ENCODE data around the gene PIN4. TPM values are rescaled to one million over a fixed set of nuclear protein-coding genes. Genes with fewer than 3 reads are reported as not detected.

PIN4 gene
- 28.0 TPM for polyA plus RNA-seq (2013, experiment 1 of 2)
- 28.9 TPM for polyA plus RNA-seq (2013, experiment 2 of 2)

DNA sequence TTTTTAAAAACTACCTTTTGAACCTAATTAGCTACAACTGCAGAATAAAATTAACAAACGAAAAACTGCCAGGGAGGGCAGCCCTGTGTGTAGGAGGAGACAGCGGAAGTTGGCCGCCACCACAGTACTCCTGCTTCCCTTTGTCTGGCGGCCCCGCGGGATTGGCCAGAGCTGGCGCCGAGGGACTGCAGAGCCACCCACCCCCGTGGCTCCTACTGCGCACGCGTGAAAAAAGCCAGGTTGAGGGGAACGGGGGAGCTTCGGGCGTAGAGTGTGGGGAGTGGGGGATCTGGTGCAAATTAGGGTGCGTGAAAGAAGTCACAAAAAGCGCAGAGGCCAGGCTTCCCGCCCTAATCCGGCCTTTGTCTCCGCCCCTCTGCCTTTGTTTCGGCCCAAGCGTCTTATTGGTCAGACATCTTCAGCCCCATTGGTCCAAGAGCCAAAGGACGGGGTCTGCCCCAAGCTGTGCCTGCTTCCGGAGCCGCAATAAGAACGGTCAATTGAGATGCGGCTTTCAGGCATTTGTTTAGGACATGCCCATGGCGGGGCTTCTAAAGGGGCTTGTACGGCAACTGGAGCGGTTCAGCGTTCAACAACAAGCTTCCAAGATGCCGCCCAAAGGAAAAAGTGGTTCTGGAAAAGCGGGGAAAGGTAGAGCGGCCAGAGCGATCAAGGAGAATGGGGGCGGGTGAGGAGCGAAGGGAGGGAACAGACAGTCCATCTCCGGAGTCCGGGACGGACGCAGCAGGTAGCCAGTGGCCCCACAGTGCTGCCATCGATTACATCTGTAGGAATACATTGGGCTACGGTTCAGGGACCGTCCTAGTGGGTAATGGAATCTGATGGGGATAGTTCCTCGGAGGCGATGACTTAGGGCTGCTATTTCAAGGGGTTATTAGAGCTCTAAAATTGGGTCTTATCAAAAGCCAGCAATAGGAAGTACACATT, at the start of gene PIN4:
PIN4 (plus strand) TSS at position 580 of the 948 bp plus-strand sequence; CDS start at position 609, 29 bp downstream.
- Histone ChIP-seq H3K56ac (ENCODE audit: low read length) (peak within 1 kb of the TSS; percentile 95), H3K27ac (ENCODE audit: low read depth, low read length) (peak within 1 kb of the TSS; percentile 87), H3K79me1 (ENCODE audit: low read length) (peaks cover 3% of the 10 kb centered on the region), H3K9ac (ENCODE audit: low read length) (peak within 1 kb of the TSS; percentile 91), H3K4me3 (ENCODE audit: low read length) (peak within 1 kb of the TSS; percentile 94), H2AK5ac (ENCODE audit: low read length) (peak within 1 kb of the TSS; percentile 18), H4K5ac (ENCODE audit: low read length) (no peak within 1 kb of the TSS), H3K4me1 (ENCODE audit: control insufficient read depth, low read depth, low read length) (peaks cover 2% of the 10 kb centered on the region), H3K18ac (ENCODE audit: low read length) (peak within 1 kb of the TSS; percentile 64), H3K27me3 (ENCODE audit: insufficient read depth, low read length, poor library complexity) (no peaks in the 10 kb centered on the region), H3K79me2 (ENCODE audit: control insufficient read depth, insufficient read depth, low read length) (peaks cover 9% of the 10 kb centered on the region), H2BK5ac (ENCODE audit: low read length) (no peak within 1 kb of the TSS), H2BK15ac (replicated peaks; ENCODE audit: low read depth) (no peak within 1 kb of the TSS), H3K4ac (ENCODE audit: low read depth, low read length) (no peak within 1 kb of the TSS), H3K23ac (ENCODE audit: low read length) (no peak within 1 kb of the TSS), H3K36me3 (ENCODE audit: control insufficient read depth, insufficient read depth, low read length) (no peaks in the 10 kb centered on the region), H3K4me2 (ENCODE audit: low read length) (peak within 1 kb of the TSS; percentile 54), H4K8ac (ENCODE audit: low read depth, low read length) (peak within 1 kb of the TSS; percentile 90), H2BK120ac (ENCODE audit: low read depth, low read length) (no peak within 1 kb of the TSS)
- WGBS (ENCODE audit: extremely low coverage, insufficient coverage, low lambda C conversion rate) = no CpG with 5 or more reads among the region's 46 CpGs
- DNase-seq = peak; percentile 99

DNA sequence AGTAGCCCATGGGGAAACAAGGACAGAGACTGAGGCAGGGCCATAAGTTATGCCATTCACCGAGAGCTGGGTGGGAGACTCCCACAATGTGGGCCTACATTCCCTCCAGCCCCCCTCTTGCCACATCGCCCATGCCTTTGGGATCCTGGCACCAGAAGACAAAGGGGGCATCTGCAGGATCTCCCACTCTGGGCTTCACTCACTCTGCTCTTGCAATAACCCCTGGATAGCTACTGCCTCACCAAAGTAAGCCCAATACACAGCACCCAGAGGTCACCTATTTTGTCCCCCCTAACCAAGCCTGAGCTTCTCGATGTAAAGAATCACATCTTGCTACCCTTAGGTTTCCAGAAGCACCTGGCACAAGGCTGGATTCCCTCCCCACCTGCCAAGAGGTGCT, 49.1 kb upstream of the PIN4 start:
- H3K4me3 ChIP-seq (ENCODE audit: low read length) = no peak overlapping the region
- no peak overlapping the region for H2AK5ac ChIP-seq (ENCODE audit: low read length)
- WGBS (ENCODE audit: extremely low coverage, insufficient coverage, low lambda C conversion rate) = no CpG with 5 or more reads among the region's 3 CpGs
- H3K4me1 ChIP-seq (ENCODE audit: control insufficient read depth, low read depth, low read length) = no peaks in the 10 kb centered on the region
- no peak overlapping the region for H4K5ac ChIP-seq (ENCODE audit: low read length)
- H4K8ac ChIP-seq (ENCODE audit: low read depth, low read length) = no peak overlapping the region
- H3K9ac ChIP-seq (ENCODE audit: low read length) = no peak overlapping the region
- no peak for DNase-seq
- no peaks in the 10 kb centered on the region for H3K79me2 ChIP-seq (ENCODE audit: control insufficient read depth, insufficient read depth, low read length)
- no peak overlapping the region for H3K23ac ChIP-seq (ENCODE audit: low read length)
- no peak overlapping the region for H2BK120ac ChIP-seq (ENCODE audit: low read depth, low read length)
- no peak overlapping the region for H3K18ac ChIP-seq (ENCODE audit: low read length)
- H3K36me3 ChIP-seq (ENCODE audit: control insufficient read depth, insufficient read depth, low read length) = no peaks in the 10 kb centered on the region
- no peaks in the 10 kb centered on the region for H3K27me3 ChIP-seq (ENCODE audit: insufficient read depth, low read length, poor library complexity)
- no peak overlapping the region for H3K27ac ChIP-seq (ENCODE audit: low read depth, low read length)
- no peak overlapping the region for H2BK15ac ChIP-seq (replicated peaks; ENCODE audit: low read depth)
- H3K79me1 ChIP-seq (ENCODE audit: low read length) = no peaks in the 10 kb centered on the region
- H3K4ac ChIP-seq (ENCODE audit: low read depth, low read length) = no peak overlapping the region
- H2BK5ac ChIP-seq (ENCODE audit: low read length) = no peak overlapping the region
- H3K4me2 ChIP-seq (ENCODE audit: low read length) = no peak overlapping the region
- H3K56ac ChIP-seq (ENCODE audit: low read length) = no peak overlapping the region

DNA sequence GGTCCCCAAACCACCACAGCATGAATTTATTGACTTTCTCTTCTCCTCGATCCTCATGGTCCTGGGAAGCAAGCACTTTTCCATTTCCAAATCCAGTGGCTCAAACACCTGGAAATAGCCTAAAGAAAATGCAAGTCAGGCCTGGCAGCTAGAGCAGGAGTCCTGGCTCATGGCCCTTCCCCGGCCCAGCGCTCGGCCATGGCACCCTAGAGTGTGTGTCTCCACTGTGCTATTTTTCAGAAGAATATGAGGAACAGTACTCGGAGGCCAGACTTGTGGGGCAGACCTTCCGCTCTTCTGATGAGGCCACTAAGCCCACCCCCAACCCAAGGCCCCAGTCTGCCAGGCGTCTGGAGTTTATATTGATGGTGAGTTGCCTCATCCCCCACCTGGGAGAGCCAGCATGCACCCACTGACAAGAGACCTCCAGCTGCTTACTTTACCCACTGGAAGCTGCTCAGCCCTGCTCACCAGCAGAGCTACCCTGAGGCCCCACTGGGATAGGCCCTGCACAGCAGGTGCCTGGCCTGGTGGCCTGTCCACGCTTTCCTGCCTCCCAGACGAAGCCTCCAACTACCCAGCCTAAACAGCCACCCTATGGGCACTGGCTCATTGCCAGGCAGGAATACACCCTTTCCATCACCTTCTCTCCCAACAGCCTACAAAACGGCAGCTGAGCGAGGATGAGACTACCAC, 47.6 kb upstream of the PIN4 start:
- Histone ChIP-seq H2BK5ac (ENCODE audit: low read length) (no peak overlapping the region), H3K36me3 (ENCODE audit: control insufficient read depth, insufficient read depth, low read length) (no peaks in the 10 kb centered on the region), H3K9ac (ENCODE audit: low read length) (no peak overlapping the region), H3K4ac (ENCODE audit: low read depth, low read length) (no peak overlapping the region), H3K79me2 (ENCODE audit: control insufficient read depth, insufficient read depth, low read length) (no peaks in the 10 kb centered on the region), H3K79me1 (ENCODE audit: low read length) (no peaks in the 10 kb centered on the region), H3K18ac (ENCODE audit: low read length) (no peak overlapping the region), H3K27ac (ENCODE audit: low read depth, low read length) (no peak overlapping the region), H3K4me2 (ENCODE audit: low read length) (no peak overlapping the region), H3K4me3 (ENCODE audit: low read length) (no peak overlapping the region), H3K27me3 (ENCODE audit: insufficient read depth, low read length, poor library complexity) (no peaks in the 10 kb centered on the region), H2BK15ac (replicated peaks; ENCODE audit: low read depth) (no peak overlapping the region), H4K5ac (ENCODE audit: low read length) (no peak overlapping the region), H3K23ac (ENCODE audit: low read length) (no peak overlapping the region), H4K8ac (ENCODE audit: low read depth, low read length) (no peak overlapping the region), H3K4me1 (ENCODE audit: control insufficient read depth, low read depth, low read length) (no peaks in the 10 kb centered on the region), H2AK5ac (ENCODE audit: low read length) (no peak overlapping the region), H2BK120ac (ENCODE audit: low read depth, low read length) (no peak overlapping the region), H3K56ac (ENCODE audit: low read length) (no peak overlapping the region)
- no CpG with 5 or more reads among the region's 11 CpGs for WGBS (ENCODE audit: extremely low coverage, insufficient coverage, low lambda C conversion rate)
- no peak for DNase-seq

GRCh38 chrX:72137846-72138495, 43.6 kb upstream of the PIN4 start:
- no CpG with 5 or more reads among the region's 9 CpGs for WGBS (ENCODE audit: extremely low coverage, insufficient coverage, low lambda C conversion rate)
- Histone ChIP-seq H3K27me3 (ENCODE audit: insufficient read depth, low read length, poor library complexity) (no peaks in the 10 kb centered on the region), H3K27ac (ENCODE audit: low read depth, low read length) (no peak overlapping the region), H3K4ac (ENCODE audit: low read depth, low read length) (no peak overlapping the region), H3K79me1 (ENCODE audit: low read length) (no peaks in the 10 kb centered on the region), H3K23ac (ENCODE audit: low read length) (no peak overlapping the region), H3K18ac (ENCODE audit: low read length) (no peak overlapping the region), H2BK15ac (replicated peaks; ENCODE audit: low read depth) (no peak overlapping the region), H3K4me2 (ENCODE audit: low read length) (no peak overlapping the region), H2AK5ac (ENCODE audit: low read length) (no peak overlapping the region), H3K56ac (ENCODE audit: low read length) (no peak overlapping the region), H3K9ac (ENCODE audit: low read length) (no peak overlapping the region), H4K8ac (ENCODE audit: low read depth, low read length) (no peak overlapping the region), H2BK5ac (ENCODE audit: low read length) (no peak overlapping the region), H3K4me1 (ENCODE audit: control insufficient read depth, low read depth, low read length) (no peaks in the 10 kb centered on the region), H2BK120ac (ENCODE audit: low read depth, low read length) (no peak overlapping the region), H3K36me3 (ENCODE audit: control insufficient read depth, insufficient read depth, low read length) (no peaks in the 10 kb centered on the region), H3K4me3 (ENCODE audit: low read length) (no peak overlapping the region), H4K5ac (ENCODE audit: low read length) (no peak overlapping the region), H3K79me2 (ENCODE audit: control insufficient read depth, insufficient read depth, low read length) (no peaks in the 10 kb centered on the region)
- no peak for DNase-seq

DNA sequence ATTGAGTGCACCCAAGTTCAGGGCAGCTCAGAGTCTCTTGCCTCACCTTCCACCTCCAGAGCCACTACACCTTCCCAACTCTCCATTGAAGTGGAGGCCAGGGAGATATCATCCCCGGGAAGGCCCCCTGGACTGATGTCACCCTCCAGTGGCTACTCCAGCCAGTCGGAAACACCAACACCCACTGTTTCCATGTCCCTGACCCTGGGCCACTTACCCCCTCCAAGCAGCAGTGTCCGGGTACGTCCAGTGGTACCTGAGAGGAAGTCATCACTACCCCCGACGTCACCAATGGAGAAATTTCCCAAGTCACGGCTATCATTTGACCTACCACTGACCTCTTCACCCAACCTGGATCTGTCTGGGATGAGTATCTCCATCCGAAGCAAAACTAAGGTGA, 42.0 kb upstream of the PIN4 start:
- Histone ChIP-seq H3K79me2 (ENCODE audit: control insufficient read depth, insufficient read depth, low read length) (no peaks in the 10 kb centered on the region), H3K27me3 (ENCODE audit: insufficient read depth, low read length, poor library complexity) (no peaks in the 10 kb centered on the region), H2AK5ac (ENCODE audit: low read length) (no peak overlapping the region), H4K5ac (ENCODE audit: low read length) (no peak overlapping the region), H3K56ac (ENCODE audit: low read length) (no peak overlapping the region), H3K4me3 (ENCODE audit: low read length) (no peak overlapping the region), H3K4me2 (ENCODE audit: low read length) (no peak overlapping the region), H3K27ac (ENCODE audit: low read depth, low read length) (no peak overlapping the region), H2BK5ac (ENCODE audit: low read length) (no peak overlapping the region), H2BK120ac (ENCODE audit: low read depth, low read length) (no peak overlapping the region), H3K18ac (ENCODE audit: low read length) (no peak overlapping the region), H3K79me1 (ENCODE audit: low read length) (no peaks in the 10 kb centered on the region), H3K36me3 (ENCODE audit: control insufficient read depth, insufficient read depth, low read length) (no peaks in the 10 kb centered on the region), H3K9ac (ENCODE audit: low read length) (no peak overlapping the region), H3K23ac (ENCODE audit: low read length) (no peak overlapping the region), H3K4me1 (ENCODE audit: control insufficient read depth, low read depth, low read length) (no peaks in the 10 kb centered on the region), H3K4ac (ENCODE audit: low read depth, low read length) (no peak overlapping the region), H4K8ac (ENCODE audit: low read depth, low read length) (no peak overlapping the region), H2BK15ac (replicated peaks; ENCODE audit: low read depth) (no peak overlapping the region)
- DNase-seq = no peak
- no CpG with 5 or more reads among the region's 8 CpGs for WGBS (ENCODE audit: extremely low coverage, insufficient coverage, low lambda C conversion rate)
